ENCODE results near the gene NDUFS6. TPM values are rescaled to one million over a fixed set of nuclear protein-coding genes. Genes with fewer than 3 reads are reported as not detected.
A peak's percentile ranks its signal among the peaks of the same experiment; 100 is the strongest.

The NDUFS6 gene
- total and polyA plus RNA-seq, 2 of the 8 experiments (the other 6 are each of a cell fraction or from before 2014, with no cell fraction given), result 72.7 to 191 TPM

DNA sequence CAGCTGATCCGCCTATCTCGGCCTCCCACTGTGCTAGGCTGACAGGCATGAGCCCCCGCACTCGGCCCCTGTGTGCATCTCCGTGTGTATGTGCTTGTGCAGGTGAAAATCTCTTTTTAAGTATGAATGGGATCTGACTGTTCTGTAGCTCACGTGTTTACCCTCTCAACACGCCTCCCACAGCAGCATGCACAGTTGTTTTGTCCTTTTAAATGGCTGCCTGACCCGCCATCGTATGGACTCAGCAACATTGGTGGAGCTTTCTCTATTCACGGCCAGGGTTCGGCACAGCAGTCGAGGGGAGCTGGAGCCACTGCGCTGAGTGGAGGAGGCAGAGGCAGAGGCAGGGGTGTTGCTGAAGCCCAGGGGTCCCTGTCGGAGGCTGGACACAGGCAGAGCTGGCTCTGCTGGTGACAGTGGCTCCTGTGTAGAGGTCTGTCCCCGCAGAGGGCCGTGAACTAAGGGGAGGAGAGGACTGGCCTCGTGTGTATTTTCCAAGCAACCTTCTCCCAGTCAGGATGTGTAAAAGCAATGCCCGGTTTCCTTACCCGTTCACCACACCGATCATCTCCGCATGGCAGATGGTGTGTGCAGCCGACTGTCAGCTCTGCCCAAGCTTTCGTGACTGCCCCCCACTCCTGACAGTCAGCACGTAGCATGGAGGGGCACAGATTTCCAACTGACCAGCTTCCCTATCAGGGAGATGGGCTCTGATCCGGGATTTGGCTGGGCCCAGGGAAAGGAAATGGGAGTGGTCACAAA lies 38.9 kb upstream of the NDUFS6 start:
- no peak overlapping the region for H2AK5ac ChIP-seq (ENCODE audit: low read depth, low read length)
- H3K18ac ChIP-seq (ENCODE audit: extremely low read depth, low read length), result no peak overlapping the region
- WGBS, 2 experiments (ENCODE audit: extremely low coverage in 1 of 2, insufficient coverage in 1 of 2, insufficient read length in 1 of 2, insufficient replicate concordance in 2 of 2, low coverage in 1 of 2, low lambda C conversion rate in 2 of 2, missing lambda C conversion rate in 1 of 2), result 91% methylated on average over 25 of the region's 25 CpGs; no CpG with 5 or more reads in 1 of the 2 experiments
- H4K20me1 ChIP-seq (replicated peaks in 1 of 2; ENCODE audit: control insufficient read depth in 1 of 2, insufficient read depth in 2 of 2, low read length in 2 of 2), result no peaks in the 10 kb centered on the region
- H3K4ac ChIP-seq (replicated peaks; ENCODE audit: insufficient read length, low read depth, low read length), result no peak overlapping the region
- H2BK5ac ChIP-seq (ENCODE audit: low read depth, low read length), result no peak overlapping the region
- DNase-seq (ENCODE audit: low read depth in 1 of 2, low spot score in 2 of 2) (peak in 1 of 2 experiments; percentile 41), FAIRE-seq (no peak)
- no peak overlapping the region for H3K4me2 ChIP-seq (ENCODE audit: insufficient read depth in 1 of 2, low read depth in 2 of 2, low read length in 2 of 2)
- H3K23me2 ChIP-seq (ENCODE audit: low read depth, low read length), result no peaks in the 10 kb centered on the region
- H4K5ac ChIP-seq (ENCODE audit: insufficient read length, low read depth, low read length), result no peak overlapping the region
- no peak overlapping the region for H2BK12ac ChIP-seq (ENCODE audit: low read depth, low read length)
- H3K79me1 ChIP-seq (ENCODE audit: low read depth, low read length), result no peaks in the 10 kb centered on the region
- H3K36me3 ChIP-seq (ENCODE audit: control insufficient read depth in 2 of 4, insufficient read depth in 4 of 4, low read length in 3 of 4), result no peaks in the 10 kb centered on the region
- no peak overlapping the region for H3K27ac ChIP-seq (ENCODE audit: low read depth, low read length)
- ChIA-PET POLR2A (ENCODE audit: partially characterized antibody) (interaction anchor here (1.0 kb wide), 1 partner anchor 39 kb away, joined by 3 read pairs; the partner anchor contains the start of gene NDUFS6), CTCF (ENCODE audit: partially characterized antibody) (interaction anchor here (0.8 to 4.7 kb wide), 17 partner anchors 9 to 277 kb away, joined by 3 to 27 read pairs (median 5); no protein-coding TSS in a partner anchor)
- H3K9me3 ChIP-seq (ENCODE audit: insufficient read depth in 2 of 2, low read depth in 1 of 2, low read length in 1 of 2), result peaks cover 0 to 3% of the 10 kb centered on the region in 2 experiments; a peak in 1 of 4 replicates
- no peak overlapping the region for H3K23ac ChIP-seq (ENCODE audit: insufficient read length)
- H3K4me3 ChIP-seq (ENCODE audit: extremely low read depth in 1 of 4, insufficient read depth in 2 of 4, low read depth in 3 of 4, low read length in 4 of 4), result no peak overlapping the region
- H3K9ac ChIP-seq (replicated peaks in 1 of 4; ENCODE audit: extremely low read depth in 1 of 4, low read depth in 3 of 4, low read length in 3 of 4), result no peak overlapping the region
- H4K8ac ChIP-seq (ENCODE audit: extremely low read depth, insufficient read depth, low read length), result no peak overlapping the region; the same call in 1 of the 2 replicates
- H3K79me2 ChIP-seq (ENCODE audit: control insufficient read depth in 1 of 2, insufficient read depth in 2 of 2, low read length in 2 of 2), result no peaks in the 10 kb centered on the region
- H4K91ac ChIP-seq (replicated peaks; ENCODE audit: insufficient read length, low read length), result no peak overlapping the region
- no peak overlapping the region for H2BK20ac ChIP-seq (ENCODE audit: low read length)
- no peak overlapping the region for H2AFZ ChIP-seq (ENCODE audit: low read length)
- no peaks in the 10 kb centered on the region; a peak in 1 of 7 replicates for H3K27me3 ChIP-seq (replicated peaks in 1 of 4; ENCODE audit: control insufficient read depth in 3 of 4, extremely low read depth in 1 of 4, insufficient read depth in 3 of 4, low read length in 3 of 4)
- H2BK120ac ChIP-seq (replicated peaks; ENCODE audit: low read depth, low read length), result no peak overlapping the region
- H3K14ac ChIP-seq (ENCODE audit: insufficient read length), result no peak overlapping the region
- 0 out of 2 replicates have a peak overlapping the region, but pooled peaks have one; percentile 16 for H2BK15ac ChIP-seq (ENCODE audit: low read length)
- H3K56ac ChIP-seq (replicated peaks; ENCODE audit: insufficient read length, low read depth, low read length), result no peak overlapping the region
- peaks cover 0 to 6% (median 0%) of the 10 kb centered on the region in 4 experiments; a peak in 5 of 7 replicates for H3K4me1 ChIP-seq (replicated peaks in 1 of 4; ENCODE audit: control insufficient read depth in 3 of 4, insufficient read depth in 4 of 4, low read length in 3 of 4)
- TF ChIP-seq EZH2 (IDR thresholded peaks at IDR 0.05; ENCODE audit: low read depth, low read length, severe bottlenecking), result no peak
- TF ChIP-seq CTCF (IDR thresholded peaks at IDR 0.05; ENCODE audit: control extremely low read depth in 1 of 3, insufficient read depth in 1 of 3, low read depth in 1 of 3, low read length in 3 of 3), result no peak
- no peak for TF ChIP-seq SIN3A (conservative IDR thresholded peaks at IDR 0.05 in 1 of 2, IDR thresholded peaks at IDR 0.05 in 1 of 2; ENCODE audit: low read depth in 1 of 2, low read length in 2 of 2)
- TF ChIP-seq RFX5 (IDR thresholded peaks at IDR 0.05; ENCODE audit: borderline replicate concordance, low read depth, low read length), result no peak
- no peak for TF ChIP-seq RXRA (IDR thresholded peaks at IDR 0.05; ENCODE audit: insufficient read depth, low read depth, low read length)
- TF ChIP-seq TCF12 (IDR thresholded peaks at IDR 0.05; ENCODE audit: low read depth, low read length), result no peak
- no peak for TF ChIP-seq KDM5A (IDR thresholded peaks at IDR 0.05; ENCODE audit: low read length)
- no peak for TF ChIP-seq JUND (IDR thresholded peaks at IDR 0.05; ENCODE audit: low read length)
- no peak for TF ChIP-seq PHF8 (conservative IDR thresholded peaks at IDR 0.05; ENCODE audit: low read depth, low read length)
